NCI-H128 (cell line): ENCODE measurements around the gene FBXW12.
A peak's percentile ranks its signal among the peaks of the same experiment; 100 is the strongest.

Source experiments
- DNase-seq: peaks from one replicate; lab custom pipeline; 2025; ENCODE audit not compliant: unreplicated experiment; lab: John Stamatoyannopoulos, UW

The FBXW12 gene

GRCh38 chr3:48420561-48420960, 48.5 kb downstream of the FBXW12 start:
- DNase-seq: no peak

GRCh38 chr3:48422272-48422671, 50.3 kb downstream of the FBXW12 start:
- no peak for DNase-seq

- DNase-seq: no peak
Measured at GRCh38 chr3:48422681-48423080, 50.7 kb downstream of the FBXW12 start.

GRCh38 chr3:48423241-48423882, 51.3 kb downstream of the FBXW12 start:
- no peak for DNase-seq

- no peak for DNase-seq
Measured at GRCh38 chr3:48423883-48424695, 52.1 kb downstream of the FBXW12 start.

GRCh38 chr3:48425281-48425812, 53.3 kb downstream of the FBXW12 start:
- no peak for DNase-seq

GRCh38 chr3:48426401-48426909, 54.4 kb downstream of the FBXW12 start:
- no peak for DNase-seq

GRCh38 chr3:48426944-48427629, 55.1 kb downstream of the FBXW12 start:
- DNase-seq: no peak

- no peak for DNase-seq
Measured at GRCh38 chr3:48427630-48427962, 55.6 kb downstream of the FBXW12 start.

GRCh38 chr3:48428088-48428571, 56.1 kb downstream of the FBXW12 start:
- DNase-seq: no peak

GRCh38 chr3:48428572-48429316, 56.7 kb downstream of the FBXW12 start:
- peak; percentile 8 for DNase-seq

GRCh38 chr3:48429317-48429959, 57.4 kb downstream of the FBXW12 start:
- DNase-seq: peak; percentile 41

GRCh38 chr3:48429960-48430707, 58.1 kb downstream of the FBXW12 start, which contains the start of gene PLXNB1:
Gene PLXNB1, minus strand, starts transcription at chr3:48430086. Its CDS starts 5,475 bp downstream, at chr3:48424611.
- peak; percentile 47 for DNase-seq

- no peak for DNase-seq
Measured at GRCh38 chr3:48430708-48431101, 58.7 kb downstream of the FBXW12 start.

- DNase-seq: no peak
Measured at GRCh38 chr3:48431224-48432029, 59.4 kb downstream of the FBXW12 start.

GRCh38 chr3:48432411-48433371, 60.7 kb downstream of the FBXW12 start:
- DNase-seq: no peak

GRCh38 chr3:48433472-48434118, 61.6 kb downstream of the FBXW12 start:
- DNase-seq: no peak
